Astrocyte of the cerebellum (primary cell): ENCODE data around the gene FAM200C.

Experiments
- DNase-seq: peaks from one replicate; pipeline ENCODE4 v3.0.0-alpha.2; 2011; ENCODE audit warnings: low read depth
- H3K4me3 ChIP-seq: 2 replicates; pipeline ENCODE4 v1.5.1; 2011; ENCODE audit warnings: mild to moderate bottlenecking, low read depth, low read length, moderate library complexity
- CTCF ChIP-seq: IDR thresholded peaks from 2 replicates; pipeline ENCODE4 v1.5.1; 2012; ENCODE audit warnings: low read length, low read depth, moderate library complexity, mild to moderate bottlenecking; ENCODE audit errors: missing control alignments
- in situ Hi-C: cut with HindIII; loops from 2 replicates; pipeline ENCODE4 v1.10.0; 2017; ENCODE audit warnings: low sequenced_read_pairs

Gene FAM200C

DNA sequence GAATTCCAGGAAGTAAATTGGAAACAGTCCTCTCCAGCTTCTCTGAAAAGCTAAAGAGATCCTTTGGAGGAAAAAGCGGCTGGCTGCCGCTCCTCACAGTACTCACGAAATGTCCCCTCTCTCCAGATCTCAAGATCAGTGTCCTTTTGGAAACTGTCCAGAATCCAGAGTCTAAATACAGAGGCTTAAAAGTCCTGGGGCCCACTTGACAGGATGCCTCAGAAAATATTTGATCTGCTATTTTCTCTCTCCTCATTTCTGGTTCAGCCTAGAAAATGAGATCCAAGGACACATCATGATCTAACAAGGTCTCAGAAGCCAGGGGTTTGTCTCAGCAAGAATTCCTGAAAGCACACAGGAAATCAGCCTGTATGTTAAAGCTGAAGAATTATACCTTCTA is 36.6 kb downstream of the FAM200C start:
- no peak for TF ChIP-seq CTCF
- no peak for DNase-seq
- in situ Hi-C loops, result no loop called here
- no peak overlapping the region for H3K4me3 ChIP-seq

DNA sequence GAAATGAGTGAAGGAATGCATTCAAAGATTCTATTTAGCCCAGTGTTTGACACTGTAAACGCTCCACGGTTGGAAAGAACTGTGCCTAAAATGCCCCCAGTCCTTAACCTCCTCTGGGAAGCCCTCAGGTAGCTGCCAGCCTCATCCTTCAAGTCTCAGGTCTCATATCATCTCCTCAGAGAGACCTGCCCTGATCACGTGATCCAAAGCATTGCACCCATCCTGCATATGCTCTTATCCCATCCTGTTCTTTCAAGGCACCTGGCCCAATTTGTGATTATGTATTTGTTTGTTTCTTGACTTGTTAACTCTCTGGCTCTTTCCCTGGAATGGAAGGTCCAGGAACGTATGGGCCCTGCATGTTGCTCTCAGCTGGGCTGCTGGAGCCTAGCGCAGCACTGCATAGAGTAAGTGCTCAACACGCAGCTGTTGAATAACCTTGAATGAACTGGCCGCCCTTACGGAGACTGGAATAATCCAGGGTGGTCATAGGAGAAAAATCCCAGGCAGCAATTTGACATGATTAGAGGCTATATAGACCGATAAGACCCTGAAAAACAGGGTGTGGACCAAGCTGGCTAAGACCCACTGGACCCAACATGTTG is 38.1 kb downstream of the FAM200C start:
- in situ Hi-C loops, result no loop called here
- no peak for TF ChIP-seq CTCF
- no peak overlapping the region for H3K4me3 ChIP-seq
- DNase-seq, result no peak

DNA sequence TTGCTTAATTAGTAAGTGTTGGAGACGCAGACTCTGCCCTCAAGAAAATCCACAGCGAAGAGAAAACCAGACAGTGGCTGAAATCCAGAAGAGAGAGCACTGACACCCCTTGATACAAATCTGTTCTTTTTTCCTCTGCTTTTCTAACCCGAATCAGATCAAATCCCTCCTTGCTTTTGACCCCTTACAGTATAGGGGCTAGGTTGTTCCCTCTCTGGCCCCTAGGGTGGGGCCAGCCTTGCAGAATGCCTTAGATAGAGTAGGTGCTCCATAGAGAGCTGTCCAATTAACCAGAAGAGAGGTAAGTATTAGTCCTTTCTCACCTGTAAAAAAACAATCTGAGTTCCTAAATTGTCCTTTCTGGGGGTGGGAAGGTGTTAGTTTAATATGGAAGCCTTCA is 39.5 kb downstream of the FAM200C start:
- TF ChIP-seq CTCF, result no peak
- no peak for DNase-seq
- H3K4me3 ChIP-seq, result no peak overlapping the region
- in situ Hi-C loops, result no loop called here

- no peak overlapping the region for H3K4me3 ChIP-seq
- no peak for DNase-seq
- no peak for TF ChIP-seq CTCF
- in situ Hi-C loops, result no loop called here
Observed at GRCh38 chr5:160359816-160360215, 40.0 kb downstream of the FAM200C start.

GRCh38 chr5:160359242-160359641 is 40.6 kb downstream of the FAM200C start:
- in situ Hi-C loops, result no loop called here
- TF ChIP-seq CTCF, result no peak
- DNase-seq, result no peak
- H3K4me3 ChIP-seq, result no peak overlapping the region

DNA sequence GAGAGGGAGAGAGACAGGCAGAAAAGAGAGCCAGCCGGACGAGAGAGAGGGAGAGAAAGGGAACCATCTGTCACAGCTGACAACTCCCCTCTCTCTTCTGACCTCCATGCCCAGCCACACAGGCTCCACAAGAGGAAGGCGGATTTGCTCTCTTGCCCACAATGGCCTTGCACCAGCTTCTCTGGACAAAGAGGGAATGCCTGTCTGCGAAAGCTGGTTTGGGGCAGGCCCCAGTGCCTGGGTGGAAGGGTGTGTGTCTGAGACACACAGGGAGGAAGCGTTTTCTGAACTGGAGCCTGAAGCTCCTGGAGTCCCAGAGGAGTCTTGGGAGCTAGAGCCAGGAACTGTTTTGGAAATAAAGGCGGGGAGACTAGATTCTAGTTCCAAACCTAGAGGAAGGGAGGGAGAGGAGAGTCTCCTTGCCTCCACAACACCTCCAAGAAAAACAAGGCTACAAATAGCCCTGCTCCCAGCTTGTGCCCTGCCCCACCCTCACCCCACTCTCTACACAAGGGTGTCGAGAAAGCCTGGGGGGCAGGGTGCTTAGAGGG is 41.9 kb downstream of the FAM200C start:
- no peak for TF ChIP-seq CTCF
- in situ Hi-C loops, result no loop called here
- DNase-seq, result no peak
- no peak overlapping the region for H3K4me3 ChIP-seq
